Left lung (tissue), 10 donors: ENCODE data around the gene CASKIN1. TPM values are rescaled to one million over a fixed set of nuclear protein-coding genes. Genes with fewer than 3 reads are reported as not detected.

ENCODE experiments used
- ATAC-seq: fragments of 200-7000 bp; cut with Tn5 transposase; one replicate; pipeline ENCODE4 v1.9.1; 2020; ENCODE audit warnings: moderate library complexity
- DNase-seq, 4 donors: peaks; one replicate each; pipeline ENCODE4 v3.0.0-alpha.2; 2013 to 2020
- H3K27ac ChIP-seq, 2 donors: fragments of 200-600 bp; sonication (generic) in 1 of 2; one replicate each; pipeline versions ENCODE4 v1.5.0 to v1.8.0; 2020 to 2021
- H3K27me3 ChIP-seq, 2 donors: fragments of 200-600 bp; sonication (generic) in 1 of 2; one replicate each; pipeline versions ENCODE4 v1.5.0 to v1.8.0; 2020 to 2021
- H3K36me3 ChIP-seq, 2 donors: fragments of 200-600 bp; sonication (generic) in 1 of 2; one replicate each; pipeline versions ENCODE4 v1.5.0 to v1.8.0; 2020 to 2021
- H3K4me1 ChIP-seq, 2 donors: fragments of 200-600 bp; one replicate each; pipeline ENCODE4 v1.8.0; 2021
- H3K4me3 ChIP-seq, 2 donors: fragments of 200-600 bp; sonication (generic) in 1 of 2; one replicate each; pipeline versions ENCODE4 v1.5.0 to v1.8.0; 2020 to 2021; ENCODE audit warnings: mild to moderate bottlenecking in 1 of 2
- H3K9me3 ChIP-seq, 2 donors: fragments of 200-600 bp; sonication (generic) in 1 of 2; one replicate each; pipeline versions ENCODE4 v1.5.0 to v1.8.0; 2020 to 2021
- intact Hi-C, 2 donors: fragments of 100-400 bp; cut with DNase I; formaldehyde crosslinking; loops; one replicate each; pipeline versions ENCODE4 v1.11.2 to v1.14.2; 2022
- polyA plus RNA-seq, 6 donors: library from polyadenylated mRNA; unstranded; fragments of 120-200 nt; gene quantifications; one replicate each; pipeline ENCODE4 v1.2.1, GENCODE V29; 2013; ENCODE audit not compliant: insufficient read length in 6 of 6
- total RNA-seq, 2 donors: library from RNA; stranded (reverse); fragmentation: NEBNext Ultra II Directional; extraction: Animal tissue kit (Norgen Biotek cat#: 25700); gene quantifications; one replicate each; pipeline ENCODE4 v1.2.1, GENCODE V29; 2021
- TF ChIP-seq, protein P1 (sequence below), 2 donors: fragments of 200-600 bp; sonication (generic) in 1 of 2; IDR thresholded peaks; one replicate each; pipeline versions ENCODE4 v1.5.0 to v1.8.0; 2021; ENCODE audit warnings: antibody characterized with exemption in 2 of 2
- donor health status: DM: no; HTN: yes; CAD: no.
- donor health status: DM: no; HTN: no; CAD: no.

The CASKIN1 gene
- total and polyA plus RNA-seq, 8 donors: 0.05 to 0.56 (median 0.32) TPM

DNA sequence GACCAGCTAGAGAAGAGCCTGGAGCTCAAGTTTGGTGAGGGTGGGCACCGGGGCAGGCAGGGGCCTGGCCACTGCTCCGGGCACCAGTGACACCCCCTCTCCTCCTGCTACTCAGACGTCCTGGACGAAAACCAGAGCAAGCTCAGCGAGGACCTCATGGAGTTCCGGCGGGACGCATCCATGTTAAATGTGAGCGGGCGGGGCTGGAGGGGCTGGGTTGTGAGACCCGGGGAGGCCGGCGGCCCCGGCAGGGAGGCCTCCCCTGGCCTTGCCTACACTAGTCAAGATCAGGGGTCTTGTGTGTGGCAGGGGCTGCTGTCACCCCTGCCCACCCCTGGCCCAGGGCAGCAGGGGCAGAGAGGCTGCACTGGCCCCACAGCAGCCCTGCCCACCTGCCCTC is 23.0 kb downstream of the CASKIN1 start:
- H3K27me3 ChIP-seq: no peaks in the 10 kb centered on the region
- no peak for DNase-seq
- intact Hi-C loops: no loop called here
- H3K4me1 ChIP-seq: no peaks in the 10 kb centered on the region
- no peak overlapping the region for H3K4me3 ChIP-seq
- peaks cover 0 to 100% of the 10 kb centered on the region in 2 donors for H3K36me3 ChIP-seq
- no peak overlapping the region for H3K27ac ChIP-seq
- ATAC-seq: no peak
- TF ChIP-seq, protein P1, sequence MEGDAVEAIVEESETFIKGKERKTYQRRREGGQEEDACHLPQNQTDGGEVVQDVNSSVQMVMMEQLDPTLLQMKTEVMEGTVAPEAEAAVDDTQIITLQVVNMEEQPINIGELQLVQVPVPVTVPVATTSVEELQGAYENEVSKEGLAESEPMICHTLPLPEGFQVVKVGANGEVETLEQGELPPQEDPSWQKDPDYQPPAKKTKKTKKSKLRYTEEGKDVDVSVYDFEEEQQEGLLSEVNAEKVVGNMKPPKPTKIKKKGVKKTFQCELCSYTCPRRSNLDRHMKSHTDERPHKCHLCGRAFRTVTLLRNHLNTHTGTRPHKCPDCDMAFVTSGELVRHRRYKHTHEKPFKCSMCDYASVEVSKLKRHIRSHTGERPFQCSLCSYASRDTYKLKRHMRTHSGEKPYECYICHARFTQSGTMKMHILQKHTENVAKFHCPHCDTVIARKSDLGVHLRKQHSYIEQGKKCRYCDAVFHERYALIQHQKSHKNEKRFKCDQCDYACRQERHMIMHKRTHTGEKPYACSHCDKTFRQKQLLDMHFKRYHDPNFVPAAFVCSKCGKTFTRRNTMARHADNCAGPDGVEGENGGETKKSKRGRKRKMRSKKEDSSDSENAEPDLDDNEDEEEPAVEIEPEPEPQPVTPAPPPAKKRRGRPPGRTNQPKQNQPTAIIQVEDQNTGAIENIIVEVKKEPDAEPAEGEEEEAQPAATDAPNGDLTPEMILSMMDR (IDR thresholded peaks at IDR 0.05): no peak
- peaks cover 0 to 1% of the 10 kb centered on the region in 2 donors for H3K9me3 ChIP-seq

DNA sequence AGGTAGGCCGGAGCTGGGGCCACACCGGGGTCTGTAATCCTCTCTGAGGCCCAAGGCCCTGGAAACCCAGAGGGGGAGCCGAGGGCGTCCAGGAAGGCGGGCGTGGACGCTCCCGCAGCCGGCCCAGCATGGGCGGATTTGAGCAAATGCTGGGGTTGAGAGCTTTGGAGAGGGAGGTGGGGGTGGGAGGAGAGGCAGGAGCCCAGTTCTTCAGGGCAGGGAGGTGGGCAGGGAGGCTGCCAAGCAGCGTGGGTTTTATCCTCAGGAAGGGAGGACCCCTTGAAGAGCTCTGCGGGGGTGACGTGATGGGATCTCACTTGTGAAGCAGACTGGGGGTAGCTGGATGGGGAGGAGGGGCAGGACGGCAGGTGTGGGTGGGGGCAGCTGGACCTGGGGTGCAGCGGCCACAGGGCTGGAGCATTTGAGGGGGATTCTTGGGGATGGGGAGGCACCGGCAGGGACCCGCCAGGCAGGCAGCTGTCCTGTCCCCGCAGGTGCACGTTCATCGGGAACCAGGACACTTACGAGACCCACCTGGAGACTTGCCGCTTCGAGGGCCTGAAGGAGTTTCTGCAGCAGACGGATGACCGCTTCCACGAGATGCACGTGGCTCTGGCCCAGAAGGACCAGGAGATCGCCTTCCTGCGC is 23.6 kb downstream of the CASKIN1 start:
- ATAC-seq: no peak
- H3K27me3 ChIP-seq: no peaks in the 10 kb centered on the region
- peaks cover 0 to 100% of the 10 kb centered on the region in 2 donors for H3K36me3 ChIP-seq
- no peaks in the 10 kb centered on the region for H3K4me1 ChIP-seq
- H3K27ac ChIP-seq: no peak overlapping the region
- DNase-seq: no peak
- no peaks in the 10 kb centered on the region for H3K9me3 ChIP-seq
- TF ChIP-seq, protein P1 (IDR thresholded peaks at IDR 0.05): no peak
- intact Hi-C loops: no loop called here
- no peak overlapping the region for H3K4me3 ChIP-seq

DNA sequence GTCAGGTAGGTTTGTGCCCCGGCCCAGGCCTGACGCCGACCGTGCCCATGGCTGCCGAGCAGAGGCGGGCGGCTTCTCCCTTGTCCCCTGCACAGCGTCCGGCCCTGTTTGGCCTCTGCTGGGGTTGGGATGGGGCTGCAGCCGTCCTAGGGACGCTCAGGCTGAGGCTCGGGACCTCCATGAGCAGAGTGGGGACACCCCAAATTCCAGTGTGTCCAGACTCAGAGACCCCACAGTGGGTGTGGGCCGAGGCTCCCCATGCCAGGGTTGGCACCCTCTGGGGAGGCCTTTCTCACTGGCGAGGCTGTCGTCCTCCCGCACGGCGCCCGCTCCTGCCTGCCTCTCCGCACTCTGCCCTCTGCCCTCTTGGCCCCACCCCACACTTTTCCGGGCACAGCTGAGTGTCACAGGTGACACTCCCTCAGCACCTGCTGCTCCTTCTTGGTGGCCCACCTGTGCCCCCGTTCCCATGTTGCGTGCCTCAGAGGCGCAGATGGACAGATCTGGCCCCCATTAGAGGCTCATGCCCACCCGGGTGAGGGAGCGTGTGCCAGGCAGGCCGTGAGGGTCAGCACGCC is 24.7 kb downstream of the CASKIN1 start:
- Histone ChIP-seq H3K27ac (peak overlapping the region in 1 of 2 donors; percentile 78), H3K9me3 (no peaks in the 10 kb centered on the region), H3K36me3 (peaks cover 0 to 100% of the 10 kb centered on the region in 2 donors), H3K4me3 (peak overlapping the region in 1 of 2 donors; percentile 41), H3K4me1 (no peaks in the 10 kb centered on the region), H3K27me3 (no peaks in the 10 kb centered on the region)
- DNase-seq (no peak), ATAC-seq (no peak)
- intact Hi-C loops: no loop called here
- TF ChIP-seq, protein P1 (IDR thresholded peaks at IDR 0.05): no peak

DNA sequence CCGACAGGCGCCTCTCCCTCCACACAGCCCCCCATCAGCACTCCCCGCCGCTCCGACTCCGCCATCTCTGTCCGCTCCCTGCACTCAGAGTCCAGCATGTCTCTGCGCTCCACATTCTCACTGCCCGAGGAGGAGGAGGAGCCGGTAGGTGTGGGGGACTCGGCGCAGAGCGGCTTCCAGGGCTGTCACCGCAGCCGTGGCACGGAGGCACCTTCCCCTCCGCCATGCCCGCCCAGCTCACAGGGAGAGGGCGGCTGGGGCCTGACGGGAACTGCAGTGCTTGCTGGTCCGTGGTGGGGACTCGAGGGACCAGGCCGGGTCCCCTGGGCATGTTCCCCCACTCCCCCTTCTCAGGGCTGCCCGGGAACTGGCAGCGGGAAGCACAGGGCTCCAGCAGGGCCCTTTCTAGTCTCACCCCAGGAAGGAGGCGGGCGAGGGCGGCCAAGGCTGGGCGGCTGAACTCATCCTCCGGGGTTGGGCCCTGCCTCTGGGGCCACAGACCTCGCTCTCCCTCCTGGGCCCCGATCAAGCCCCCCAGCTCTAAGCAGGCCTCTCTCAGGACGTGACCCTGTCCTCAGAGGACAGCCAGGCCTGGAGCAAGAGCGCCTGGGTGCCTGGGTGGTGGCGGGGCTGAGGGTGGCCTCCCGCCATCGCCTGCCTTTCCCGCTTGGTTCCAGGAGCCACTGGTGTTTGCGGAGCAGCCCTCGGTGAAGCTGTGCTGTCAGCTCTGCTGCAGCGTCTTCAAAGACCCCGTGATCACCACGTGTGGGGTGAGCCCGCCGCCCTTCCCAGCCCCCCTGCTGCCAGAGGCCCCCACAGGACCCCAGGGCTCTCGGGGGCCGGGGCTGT is 25.6 kb downstream of the CASKIN1 start:
- H3K4me1 ChIP-seq: no peaks in the 10 kb centered on the region
- H3K9me3 ChIP-seq: no peaks in the 10 kb centered on the region
- H3K27me3 ChIP-seq: no peaks in the 10 kb centered on the region
- ATAC-seq (no peak), DNase-seq (no peak)
- peaks cover 0 to 100% of the 10 kb centered on the region in 2 donors for H3K36me3 ChIP-seq
- peak overlapping the region in 1 of 2 donors; percentile 78 for H3K27ac ChIP-seq
- peak overlapping the region; percentile 9 to 41 for H3K4me3 ChIP-seq
- TF ChIP-seq, protein P1 (IDR thresholded peaks at IDR 0.05): no peak
- intact Hi-C loops: no loop called here

DNA sequence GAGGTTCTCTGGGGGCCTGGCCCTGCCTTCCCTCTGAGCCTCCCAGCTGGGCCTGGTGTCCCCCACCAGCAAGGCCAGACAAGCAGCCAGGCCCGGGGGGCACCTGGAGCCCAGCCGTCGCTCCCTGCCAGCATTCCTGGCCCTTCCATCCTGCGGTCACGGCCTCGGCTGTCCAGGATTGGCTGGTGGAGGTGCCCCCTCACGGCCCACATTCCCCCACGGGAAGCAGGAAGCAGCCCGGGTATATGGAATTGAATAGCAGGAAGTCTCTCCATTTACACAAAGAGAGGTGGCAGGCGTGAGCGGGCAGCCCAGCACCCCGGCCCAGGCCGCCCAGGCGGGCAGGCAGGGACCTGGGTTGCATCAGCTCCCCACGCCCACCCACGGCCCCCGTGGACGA is 26.3 kb downstream of the CASKIN1 start:
- no peak for DNase-seq
- TF ChIP-seq, protein P1 (IDR thresholded peaks at IDR 0.05): no peak
- Histone ChIP-seq H3K9me3 (no peaks in the 10 kb centered on the region), H3K4me1 (no peaks in the 10 kb centered on the region), H3K4me3 (peak overlapping the region; percentile 9 to 41), H3K27ac (peak overlapping the region; percentile 78 to 84), H3K27me3 (no peaks in the 10 kb centered on the region), H3K36me3 (peaks cover 0 to 95% of the 10 kb centered on the region in 2 donors)
- ATAC-seq: peak; percentile 35
- intact Hi-C loops: no loop called here
